Endodermal cell (in vitro differentiated cells): ENCODE data around the gene SERTAD1. TPM values are rescaled to one million over a fixed set of nuclear protein-coding genes. Genes with fewer than 3 reads are reported as not detected.

ENCODE experiments used
- DNase-seq: peaks from one replicate; pipeline ENCODE4 v3.0.0-alpha.2; 2017
- H3K27ac ChIP-seq: 2 replicates; pipeline ENCODE4 v1.5.1; 2013; ENCODE audit warnings: mild to moderate bottlenecking, low read depth, low read length, moderate library complexity
- H3K27me3 ChIP-seq: 2 replicates; pipeline ENCODE4 v1.6.1; 2013; ENCODE audit warnings: mild to moderate bottlenecking, low read length, moderate library complexity; ENCODE audit not compliant: insufficient read depth, control insufficient read depth, poor library complexity, severe bottlenecking
- H3K36me3 ChIP-seq: 2 replicates; pipeline ENCODE4 v1.7.0; 2013; ENCODE audit warnings: mild to moderate bottlenecking, low read length, moderate library complexity; ENCODE audit not compliant: control insufficient read depth, insufficient read depth
- H3K4me1 ChIP-seq: one replicate; pipeline ENCODE4 v1.7.0; 2013; ENCODE audit warnings: low read length; ENCODE audit not compliant: control insufficient read depth, insufficient read depth
- H3K4me3 ChIP-seq: 2 replicates; pipeline ENCODE4 v1.5.1; 2013; ENCODE audit warnings: mild to moderate bottlenecking, low read length, moderate library complexity
- H3K9ac ChIP-seq: 2 replicates; pipeline ENCODE4 v1.6.1; 2013; ENCODE audit warnings: mild to moderate bottlenecking, low read length, moderate library complexity; ENCODE audit not compliant: poor library complexity, severe bottlenecking; ENCODE audit errors: extremely low read depth
- H3K9me3 ChIP-seq: 2 replicates; pipeline ENCODE4 v1.6.1; 2013; ENCODE audit warnings: mild to moderate bottlenecking, low read length, moderate library complexity; ENCODE audit not compliant: control insufficient read depth
- H3K27ac Mint-ChIP-seq: 2 replicates; pipeline ENCODE4 v1.8.0; 2020; ENCODE audit warnings: mixed read lengths
- H3K27me3 Mint-ChIP-seq: 2 replicates; pipeline ENCODE4 v1.8.0; 2021; ENCODE audit warnings: mild to moderate bottlenecking, mixed read lengths; ENCODE audit not compliant: insufficient read depth
- H3K36me3 Mint-ChIP-seq: 2 replicates; pipeline ENCODE4 v1.8.0; 2020; ENCODE audit warnings: low read depth, mixed read lengths
- H3K4me1 Mint-ChIP-seq: 2 replicates; pipeline ENCODE4 v1.8.0; 2020; ENCODE audit warnings: mixed read lengths
- H3K4me3 Mint-ChIP-seq: 2 replicates; pipeline ENCODE4 v1.8.0; 2020; ENCODE audit warnings: mild to moderate bottlenecking, moderate library complexity, mixed read lengths
- H3K9me3 Mint-ChIP-seq: 2 replicates; pipeline ENCODE4 v1.8.0; 2020; ENCODE audit warnings: mild to moderate bottlenecking, mixed read lengths
- CTCF ChIP-seq: fragments of 200-600 bp; sonication (generic); conservative IDR thresholded peaks from 2 replicates; pipeline ENCODE4 v1.5.0; 2021; ENCODE audit warnings: antibody characterized with exemption, mild to moderate bottlenecking
- WGBS, 2 experiments: methylation state at CpG; one replicate each; pipeline versions ENCODE4 v1.1.5 to v1.1.7; 2013; ENCODE audit warnings: missing lambda C conversion rate in 2 of 2, mixed read lengths in 1 of 2; ENCODE audit not compliant: insufficient coverage in 1 of 2, insufficient read length in 1 of 2; 5-methylcytosine and 5-hydroxymethylcytosine counted together
- total RNA-seq, 2 donors: library from RNA; stranded (reverse); fragmentation: NEBNext Ultra II Directional in 1 of 2; extraction: Animal tissue kit (Norgen Biotek cat#: 25700) in 1 of 2; gene quantifications; 2 replicates in 1 of 2; 3 replicates in 1 of 2; pipeline ENCODE4 v1.2.1, GENCODE V29; 2021

SERTAD1 gene
- total RNA-seq, 2 donors from 2014 or later, result 4.0 to 4.5 TPM

- Histone ChIP-seq H3K9ac (no peak overlapping the region), H3K4me1 (no peaks in the 10 kb centered on the region), H3K36me3 (peaks cover 10% of the 10 kb centered on the region), H3K4me3 (no peak overlapping the region), H3K27me3 (no peaks in the 10 kb centered on the region), H3K27ac (no peak overlapping the region), H3K9me3 (no peaks in the 10 kb centered on the region)
- DNase-seq, result no peak
- Mint-ChIP-seq H3K4me1 (peaks cover 4% of the 10 kb centered on the region), H3K27me3 (no peaks in the 10 kb centered on the region), H3K36me3 (peaks cover 5% of the 10 kb centered on the region), H3K27ac (no peak overlapping the region), H3K9me3 (no peaks in the 10 kb centered on the region), H3K4me3 (no peak overlapping the region)
- 81 to 94% methylated on average over 4 to 5 of the region's 5 CpGs for WGBS, 2 experiments
- TF ChIP-seq CTCF, result no peak
Measured at GRCh38 chr19:40419066-40419612, 6.7 kb downstream of the SERTAD1 start.

- Histone ChIP-seq H3K4me1 (no peaks in the 10 kb centered on the region), H3K9me3 (no peaks in the 10 kb centered on the region), H3K27ac (no peak overlapping the region), H3K36me3 (peaks cover 10% of the 10 kb centered on the region), H3K27me3 (no peaks in the 10 kb centered on the region), H3K4me3 (no peak overlapping the region), H3K9ac (no peak overlapping the region)
- Mint-ChIP-seq H3K4me3 (no peak overlapping the region), H3K36me3 (peaks cover 5% of the 10 kb centered on the region), H3K4me1 (peaks cover 7% of the 10 kb centered on the region), H3K9me3 (no peaks in the 10 kb centered on the region), H3K27ac (no peak overlapping the region), H3K27me3 (no peaks in the 10 kb centered on the region)
- no peak for TF ChIP-seq CTCF
- 87 to 98% methylated on average over 2 to 3 of the region's 3 CpGs for WGBS, 2 experiments
- no peak for DNase-seq
Measured at GRCh38 chr19:40418040-40418439, 7.8 kb downstream of the SERTAD1 start.

- DNase-seq, result no peak
- no peak overlapping the region for H3K4me3 ChIP-seq
- H3K36me3 ChIP-seq, result peaks cover 6% of the 10 kb centered on the region
- no peak for TF ChIP-seq CTCF
- no peak overlapping the region for H3K4me3 Mint-ChIP-seq
- H3K27ac ChIP-seq, result no peak overlapping the region
- H3K27me3 Mint-ChIP-seq, result no peaks in the 10 kb centered on the region
- H3K9me3 ChIP-seq, result no peaks in the 10 kb centered on the region
- no peaks in the 10 kb centered on the region for H3K27me3 ChIP-seq
- peaks cover 7% of the 10 kb centered on the region for H3K4me1 Mint-ChIP-seq
- peaks cover 5% of the 10 kb centered on the region for H3K36me3 Mint-ChIP-seq
- H3K27ac Mint-ChIP-seq, result no peak overlapping the region
- H3K9ac ChIP-seq, result no peak overlapping the region
- no peaks in the 10 kb centered on the region for H3K9me3 Mint-ChIP-seq
- WGBS, 2 experiments, result 82 to 88% methylated on average over 4 of the region's 4 CpGs
- H3K4me1 ChIP-seq, result no peaks in the 10 kb centered on the region
Measured at GRCh38 chr19:40417643-40417981, 8.2 kb downstream of the SERTAD1 start.
